Ishikawa (cell line): ENCODE measurements around the gene NSUN7.

ENCODE experiments used
- EGR1 ChIP-seq: IDR thresholded peaks from 2 replicates; pipeline ENCODE4 v1.6.1; 2012
- RAD21 ChIP-seq: IDR thresholded peaks from 2 replicates; pipeline ENCODE4 v1.6.1; 2012; ENCODE audit warnings: low read depth
- TF ChIP-seq, protein P1 (sequence below): IDR thresholded peaks from 2 replicates; pipeline ENCODE4 v1.6.1; 2012

DNA sequence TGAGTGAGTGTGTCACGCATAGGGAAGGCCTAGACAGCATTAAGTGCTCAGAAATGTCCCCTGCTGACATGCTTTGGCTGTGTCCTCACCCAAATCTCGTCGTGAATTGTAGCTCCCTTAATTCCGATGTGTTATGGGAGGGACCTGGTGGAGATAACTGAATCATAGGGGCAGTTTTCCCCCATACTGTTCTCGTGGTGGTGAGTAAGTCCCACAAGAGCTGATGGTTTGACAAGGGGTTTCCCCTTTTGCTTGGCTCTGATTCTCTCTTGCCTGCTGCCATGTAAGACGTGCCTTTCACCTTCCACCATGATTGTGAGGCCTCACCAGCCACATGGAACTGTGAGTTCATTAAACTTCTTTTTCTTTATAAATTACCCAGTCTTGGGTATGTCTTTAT, 78.0 kb downstream of the NSUN7 start:
- TF ChIP-seq EGR1 (no peak), RAD21 (no peak)
- TF ChIP-seq, protein P1, sequence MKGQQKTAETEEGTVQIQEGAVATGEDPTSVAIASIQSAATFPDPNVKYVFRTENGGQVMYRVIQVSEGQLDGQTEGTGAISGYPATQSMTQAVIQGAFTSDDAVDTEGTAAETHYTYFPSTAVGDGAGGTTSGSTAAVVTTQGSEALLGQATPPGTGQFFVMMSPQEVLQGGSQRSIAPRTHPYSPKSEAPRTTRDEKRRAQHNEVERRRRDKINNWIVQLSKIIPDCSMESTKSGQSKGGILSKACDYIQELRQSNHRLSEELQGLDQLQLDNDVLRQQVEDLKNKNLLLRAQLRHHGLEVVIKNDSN, result no peak
